ENCODE data around the gene PNRC1.
"Not testable (repeated sequence)": the region's sequence is repeated elsewhere in the genome, so short reads cannot be mapped to it uniquely, and the experiment has no call there.

DNA sequence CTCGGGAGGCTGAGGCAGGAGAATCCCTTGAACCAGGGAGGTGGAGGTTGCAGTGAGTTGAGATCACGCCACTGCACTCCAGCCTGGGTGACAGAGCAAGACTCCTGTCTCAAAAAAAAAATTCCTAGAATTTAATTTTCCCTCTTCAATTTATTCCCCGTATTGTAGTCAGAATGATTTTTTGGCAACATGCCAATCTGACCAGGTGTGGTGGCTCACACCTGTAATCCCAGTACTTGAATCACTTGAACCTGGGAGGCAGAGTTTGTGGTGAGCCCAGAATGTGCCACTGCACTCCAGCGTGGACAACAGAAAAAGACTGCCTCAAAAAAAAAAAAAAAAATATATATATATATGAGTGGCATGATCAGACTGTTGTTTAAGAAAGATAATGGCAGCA, 46.4 kb upstream of the PNRC1 start:
- TF ChIP-seq, protein P1, sequence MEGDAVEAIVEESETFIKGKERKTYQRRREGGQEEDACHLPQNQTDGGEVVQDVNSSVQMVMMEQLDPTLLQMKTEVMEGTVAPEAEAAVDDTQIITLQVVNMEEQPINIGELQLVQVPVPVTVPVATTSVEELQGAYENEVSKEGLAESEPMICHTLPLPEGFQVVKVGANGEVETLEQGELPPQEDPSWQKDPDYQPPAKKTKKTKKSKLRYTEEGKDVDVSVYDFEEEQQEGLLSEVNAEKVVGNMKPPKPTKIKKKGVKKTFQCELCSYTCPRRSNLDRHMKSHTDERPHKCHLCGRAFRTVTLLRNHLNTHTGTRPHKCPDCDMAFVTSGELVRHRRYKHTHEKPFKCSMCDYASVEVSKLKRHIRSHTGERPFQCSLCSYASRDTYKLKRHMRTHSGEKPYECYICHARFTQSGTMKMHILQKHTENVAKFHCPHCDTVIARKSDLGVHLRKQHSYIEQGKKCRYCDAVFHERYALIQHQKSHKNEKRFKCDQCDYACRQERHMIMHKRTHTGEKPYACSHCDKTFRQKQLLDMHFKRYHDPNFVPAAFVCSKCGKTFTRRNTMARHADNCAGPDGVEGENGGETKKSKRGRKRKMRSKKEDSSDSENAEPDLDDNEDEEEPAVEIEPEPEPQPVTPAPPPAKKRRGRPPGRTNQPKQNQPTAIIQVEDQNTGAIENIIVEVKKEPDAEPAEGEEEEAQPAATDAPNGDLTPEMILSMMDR (IDR thresholded peaks at IDR 0.05): not testable (repeated sequence)
- not testable (repeated sequence) for TF ChIP-seq EZH2 (IDR thresholded peaks at IDR 0.05; ENCODE audit: borderline replicate concordance, insufficient read depth, low read depth, low read length, poor library complexity, severe bottlenecking)
